Activated CD4-positive, CD25-positive, alpha-beta regulatory T cell treated with anti-CD3 and anti-CD28 coated beads, Interleukin-2, amount 50 U/mL, for 16 hours (primary cell): ENCODE results near the gene ITGA3.

Source experiments
- DNase-seq: peaks from one replicate; pipeline ENCODE4 v3.0.0-alpha.2; 2020; ENCODE audit warnings: low read depth, low spot score

ITGA3 gene

GRCh38 chr17:50109207-50109606 is 53.3 kb downstream of the ITGA3 start:
- no peak for DNase-seq

GRCh38 chr17:50109785-50110184 is 53.9 kb downstream of the ITGA3 start:
- DNase-seq: no peak

DNA sequence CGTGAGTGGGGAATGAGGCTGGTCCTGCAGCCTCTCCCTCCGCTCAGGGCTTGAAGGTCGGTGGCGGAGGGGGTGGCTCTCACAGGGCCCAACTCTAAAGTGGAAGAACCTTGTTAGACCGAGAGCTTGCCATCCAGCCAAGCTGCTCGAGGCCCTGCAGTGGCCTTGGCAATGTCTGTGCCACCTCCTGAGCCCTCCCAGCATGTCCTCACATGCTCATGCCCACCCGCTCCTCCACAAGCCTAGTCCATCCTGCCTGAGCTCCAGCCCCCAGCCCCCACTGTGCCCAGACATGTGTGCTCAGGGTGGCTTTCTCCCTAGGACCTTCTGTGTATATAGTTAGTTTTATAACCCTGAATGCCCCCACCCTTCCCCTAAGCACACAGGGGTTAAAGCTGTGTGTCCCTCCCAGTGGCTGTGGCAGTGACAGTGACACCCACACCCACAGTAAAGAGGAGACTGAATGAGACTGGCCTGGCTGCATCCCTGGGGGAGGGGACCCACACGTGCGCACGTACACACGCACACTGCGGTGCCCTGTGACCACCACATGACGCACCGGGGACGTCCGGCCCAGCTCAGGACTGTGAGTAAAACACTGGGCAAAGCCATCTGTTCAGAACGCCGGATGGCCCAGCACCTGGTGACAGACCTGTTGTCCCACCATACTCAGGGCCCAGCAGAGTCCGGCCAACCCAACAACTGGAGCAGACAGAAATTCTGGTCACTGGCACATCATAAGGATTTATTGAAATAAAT is 54.9 kb downstream of the ITGA3 start:
- no peak for DNase-seq

GRCh38 chr17:50111673-50112655 is 56.1 kb downstream of the ITGA3 start:
- no peak for DNase-seq

DNA sequence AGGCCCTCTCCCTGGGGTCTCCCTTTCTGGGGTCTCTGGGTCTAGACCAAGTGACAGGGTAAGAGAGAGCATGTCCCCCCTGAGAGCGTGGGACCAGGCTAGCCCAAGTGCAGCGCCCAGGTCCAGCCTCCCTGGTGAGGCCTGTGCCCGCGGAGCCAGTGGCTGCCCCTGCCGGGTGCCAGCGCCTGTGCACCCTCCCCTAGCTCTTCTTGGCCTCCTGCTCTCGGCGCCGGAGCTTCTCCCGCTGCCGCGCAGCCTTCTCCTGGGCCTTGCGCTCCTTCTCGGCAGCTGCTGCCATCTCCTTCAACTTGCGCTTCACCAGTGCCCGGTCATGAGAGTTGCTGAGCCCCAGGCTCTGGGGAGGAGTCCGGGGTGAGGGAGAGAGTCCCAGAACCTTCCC is 56.8 kb downstream of the ITGA3 start:
- no peak for DNase-seq

- no peak for DNase-seq
Observed at GRCh38 chr17:50113624-50114320, 57.9 kb downstream of the ITGA3 start.

DNA sequence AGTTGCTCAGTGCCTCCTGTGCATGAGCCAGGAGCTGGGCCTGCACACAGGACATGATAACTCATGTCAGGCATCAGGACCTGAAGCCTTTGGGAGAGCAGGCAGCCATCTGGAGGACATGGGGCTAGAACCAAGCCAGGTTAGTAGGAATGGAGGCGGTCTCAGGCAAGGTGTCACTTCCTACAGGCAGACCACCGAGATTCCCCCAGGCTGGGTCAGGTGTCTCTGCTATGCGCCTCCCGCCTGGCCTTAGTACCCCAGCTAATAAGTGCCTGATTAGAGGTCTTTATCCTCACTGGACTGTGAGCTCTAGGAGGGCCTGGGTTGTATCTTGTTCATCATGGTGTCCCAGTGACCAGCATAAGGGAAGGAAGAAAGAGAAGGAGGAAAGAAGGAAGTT is 58.5 kb downstream of the ITGA3 start:
- DNase-seq: no peak

GRCh38 chr17:50114849-50115357 is 59.0 kb downstream of the ITGA3 start:
- no peak for DNase-seq

GRCh38 chr17:50115756-50116155 is 59.8 kb downstream of the ITGA3 start:
- DNase-seq: no peak

DNA sequence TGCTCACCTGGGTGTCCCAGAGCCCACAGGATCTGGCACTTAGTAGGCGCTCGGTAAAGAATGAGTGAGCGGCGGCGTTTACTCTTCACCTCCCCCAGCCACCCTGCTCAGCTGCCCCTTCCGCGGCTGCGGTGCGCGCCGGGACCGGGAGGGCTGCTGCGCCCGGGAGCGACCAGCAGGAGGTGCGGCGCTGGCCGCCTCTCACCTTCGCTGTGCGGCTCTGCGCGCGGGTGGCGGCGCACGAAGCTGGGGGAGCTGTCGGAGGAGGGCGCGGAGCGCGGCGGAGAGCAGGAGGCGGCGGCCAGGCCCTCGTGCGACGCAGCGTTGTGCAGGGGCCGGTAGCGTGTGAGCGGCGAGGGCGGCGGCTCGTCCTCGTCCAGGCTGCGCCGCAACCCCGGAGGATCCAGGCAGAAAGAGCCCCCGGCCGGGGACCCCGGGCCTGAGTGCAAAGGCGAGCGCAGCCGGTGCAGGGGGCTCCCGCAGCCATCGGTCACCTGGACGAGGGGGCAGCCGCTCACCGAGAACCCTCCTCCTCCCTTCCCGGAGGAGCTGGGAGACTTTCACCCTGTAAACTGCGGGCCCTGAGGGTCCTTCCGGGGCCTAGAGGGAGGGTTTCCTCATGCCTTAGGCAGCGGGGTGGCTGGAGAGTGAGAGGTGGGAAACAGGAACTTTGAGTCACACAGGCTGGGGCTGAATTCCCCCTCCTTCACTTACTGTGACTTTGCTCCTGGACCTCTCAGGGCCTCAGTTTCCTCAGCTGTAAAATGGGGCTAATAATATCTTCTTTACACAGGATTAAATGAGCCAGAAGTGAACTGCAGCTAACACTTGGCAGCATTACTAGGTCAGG is 61.5 kb downstream of the ITGA3 start:
- peak; percentile 28 for DNase-seq

DNA sequence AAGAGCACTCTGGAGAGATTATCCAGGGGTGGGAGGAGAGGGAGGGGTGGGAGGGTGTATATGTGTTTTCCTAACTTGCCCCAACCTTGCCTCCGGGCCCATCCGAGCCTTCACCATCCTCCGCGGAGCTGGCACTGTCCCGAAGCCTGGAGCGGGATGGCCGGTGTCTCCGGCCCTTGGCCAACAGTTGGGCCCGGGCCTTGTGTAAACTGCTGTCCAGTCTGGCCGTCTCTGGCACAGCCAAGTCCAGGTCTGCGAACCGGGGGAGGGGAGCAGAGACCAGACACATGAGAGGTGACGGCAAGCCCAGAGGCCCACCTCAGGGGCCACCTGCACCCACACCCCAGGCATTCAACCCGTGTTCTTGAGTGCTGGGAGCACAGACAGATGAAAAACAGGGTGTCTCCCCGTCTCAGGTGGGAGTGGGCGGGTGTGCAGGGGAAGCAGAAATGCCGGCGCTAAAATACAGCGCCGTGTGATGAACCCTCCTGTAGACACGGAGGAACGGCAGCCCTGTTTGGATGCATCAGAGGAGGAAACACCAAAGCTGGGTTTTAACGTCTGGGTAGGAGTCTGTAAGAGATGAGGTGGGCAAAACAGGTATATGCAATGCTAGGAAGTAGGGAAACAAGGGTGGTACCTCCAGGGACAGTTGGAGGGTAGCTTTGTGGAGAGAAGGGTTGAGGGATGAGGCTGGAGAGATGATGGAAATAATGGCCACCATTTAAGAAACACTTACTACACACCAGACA is 62.3 kb downstream of the ITGA3 start:
- no peak for DNase-seq

- no peak for DNase-seq
Observed at GRCh38 chr17:50118828-50119218, 62.9 kb downstream of the ITGA3 start.

GRCh38 chr17:50120475-50121253 is 64.8 kb downstream of the ITGA3 start:
- DNase-seq: no peak

DNA sequence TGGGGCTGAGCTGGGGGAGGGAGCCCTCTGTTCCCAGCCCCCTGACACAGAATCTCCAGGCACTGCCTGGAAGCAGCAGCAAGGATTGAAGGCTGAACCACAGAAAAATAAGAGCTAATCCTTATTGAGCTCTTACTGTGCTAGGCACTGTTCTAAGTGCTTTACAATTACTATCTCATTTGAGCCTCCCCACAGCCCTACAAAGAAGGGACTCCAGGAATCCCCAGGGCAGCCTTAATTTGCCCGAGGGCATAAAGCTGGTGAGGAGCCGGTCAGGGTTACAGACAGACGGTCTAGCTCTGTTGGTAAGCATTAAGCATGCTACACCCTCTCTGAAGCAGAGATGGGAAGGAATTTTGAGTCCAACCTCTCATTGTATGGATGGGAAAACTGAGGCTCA is 67.0 kb downstream of the ITGA3 start:
- DNase-seq: no peak

GRCh38 chr17:50123649-50124349 is 67.9 kb downstream of the ITGA3 start:
- DNase-seq: no peak

DNA sequence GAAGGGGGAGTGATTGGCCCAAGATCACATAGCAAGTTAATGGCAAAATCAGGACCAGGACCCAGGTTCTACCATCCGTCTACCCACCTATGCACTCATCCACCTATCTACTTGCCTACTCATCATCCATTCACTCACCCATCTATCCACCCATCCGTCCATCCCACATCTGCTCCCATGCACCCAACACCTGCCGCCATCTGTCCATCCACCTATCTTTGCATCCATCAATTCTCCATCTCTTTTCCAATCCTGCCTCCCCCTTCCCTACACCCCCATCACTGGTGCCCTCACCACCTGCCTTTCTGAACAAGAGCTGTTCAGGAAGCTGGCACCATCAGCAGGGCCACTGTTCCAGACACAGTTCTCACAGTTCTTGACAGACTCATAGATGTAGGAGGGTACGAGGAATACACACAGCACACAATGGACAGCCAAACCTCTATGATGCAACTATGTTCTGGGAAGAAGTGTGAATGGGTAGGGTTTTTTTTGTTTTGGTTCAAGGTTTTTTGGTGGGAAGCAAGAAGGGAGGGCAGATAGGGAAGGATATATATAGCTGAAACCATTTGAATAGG is 69.6 kb downstream of the ITGA3 start:
- no peak for DNase-seq

- no peak for DNase-seq
Observed at GRCh38 chr17:50127697-50128361, 71.9 kb downstream of the ITGA3 start.
